Ishikawa (cell line): Measurements from ENCODE around the gene CAD.
A peak's percentile ranks its signal among the peaks of the same experiment; 100 is the strongest.

Experiments used
- CEBPB ChIP-seq: IDR thresholded peaks from 2 replicates; pipeline ENCODE4 v1.6.1; 2012
- CREB1 ChIP-seq: IDR thresholded peaks from 2 replicates; pipeline ENCODE4 v1.6.1; 2012; ENCODE audit warnings: low read depth
- EGR1 ChIP-seq: IDR thresholded peaks from 2 replicates; pipeline ENCODE4 v1.6.1; 2012
- EP300 ChIP-seq: IDR thresholded peaks from 2 replicates; pipeline ENCODE4 v1.6.1; 2012; ENCODE audit warnings: borderline replicate concordance
- FOXM1 ChIP-seq: IDR thresholded peaks from 2 replicates; pipeline ENCODE4 v1.6.1; 2012; ENCODE audit warnings: low read depth, borderline replicate concordance
- NFIC ChIP-seq: IDR thresholded peaks from 2 replicates; pipeline ENCODE4 v1.6.1; 2012
- RAD21 ChIP-seq: IDR thresholded peaks from 2 replicates; pipeline ENCODE4 v1.6.1; 2012; ENCODE audit warnings: low read depth
- REST ChIP-seq: IDR thresholded peaks from 2 replicates; pipeline ENCODE4 v1.6.1; 2012; ENCODE audit warnings: low read depth, mild to moderate bottlenecking
- TAF1 ChIP-seq: IDR thresholded peaks from 2 replicates; pipeline ENCODE4 v1.6.1; 2012; ENCODE audit warnings: low read depth, mild to moderate bottlenecking
- TCF12 ChIP-seq: IDR thresholded peaks from 2 replicates; pipeline ENCODE4 v1.6.1; 2012; ENCODE audit warnings: low read depth
- TEAD4 ChIP-seq: IDR thresholded peaks from 2 replicates; pipeline ENCODE4 v1.6.1; 2012
- USF1 ChIP-seq: IDR thresholded peaks from 2 replicates; pipeline ENCODE4 v1.6.1; 2012
- YY1 ChIP-seq: IDR thresholded peaks from 2 replicates; pipeline ENCODE4 v1.6.1; 2012; ENCODE audit warnings: low read depth
- ZBTB7A ChIP-seq: IDR thresholded peaks from 2 replicates; pipeline ENCODE4 v1.6.1; 2012; ENCODE audit warnings: low read depth
- TF ChIP-seq, protein P1 (sequence below): IDR thresholded peaks from 2 replicates; pipeline ENCODE4 v1.6.1; 2012

CAD gene

DNA sequence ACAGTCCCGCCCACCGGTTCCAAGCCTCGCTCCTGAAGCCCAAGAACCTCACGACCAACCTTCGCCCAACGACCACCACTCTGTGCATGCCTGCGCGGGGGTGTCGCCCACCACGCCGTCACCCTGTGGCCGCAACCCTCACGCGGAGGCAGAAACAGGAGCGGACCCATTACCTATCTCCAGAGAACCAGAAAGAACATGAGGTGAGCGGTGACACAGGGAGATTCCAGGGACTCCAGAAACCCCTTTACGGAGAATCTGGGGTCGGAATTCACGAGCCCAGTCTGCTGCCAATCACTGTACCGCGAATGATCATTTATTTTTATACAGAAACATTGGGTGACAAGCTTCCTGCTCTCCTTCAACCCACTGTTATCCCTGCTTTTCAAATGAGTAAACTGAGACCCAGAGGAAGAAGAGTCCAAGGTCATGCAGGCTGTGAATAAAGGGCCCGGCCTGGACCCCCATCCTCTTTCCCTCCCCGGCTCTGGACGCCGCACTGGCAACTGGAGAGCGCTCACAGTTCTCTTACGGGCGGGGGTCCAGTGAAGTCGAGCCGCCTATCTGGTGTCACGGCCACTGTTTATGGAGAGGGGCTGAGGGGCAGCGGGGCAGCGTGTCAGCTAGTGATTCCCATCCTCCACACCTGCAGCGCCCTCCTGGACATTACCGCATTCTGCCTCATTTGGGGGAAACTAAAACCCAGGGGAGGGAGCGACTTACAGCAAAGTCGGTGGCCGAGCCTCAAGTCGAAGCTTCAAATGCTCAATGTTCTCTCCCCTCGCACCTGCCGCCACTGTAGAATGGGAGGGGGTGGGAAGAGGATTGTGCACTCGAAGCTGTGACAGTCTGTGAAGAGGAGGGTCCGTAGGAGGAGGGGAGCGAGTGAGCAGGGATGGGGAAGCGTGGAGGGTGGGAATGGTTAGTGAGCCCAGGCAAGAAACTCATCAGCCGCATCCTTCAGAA is 46.4 kb downstream of the CAD start:
- TF ChIP-seq, protein P1, sequence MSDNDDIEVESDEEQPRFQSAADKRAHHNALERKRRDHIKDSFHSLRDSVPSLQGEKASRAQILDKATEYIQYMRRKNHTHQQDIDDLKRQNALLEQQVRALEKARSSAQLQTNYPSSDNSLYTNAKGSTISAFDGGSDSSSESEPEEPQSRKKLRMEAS: 0 out of 2 replicates have a peak, but pooled peaks have one; percentile 9
- peak; percentile 3; the same call in 1 of the 2 replicates for TF ChIP-seq ZBTB7A
- no peak for TF ChIP-seq RAD21

- TF ChIP-seq, protein P1: peak; percentile 7; the same call in 1 of the 2 replicates
- 0 out of 2 replicates have a peak, but pooled peaks have one; percentile 15 for TF ChIP-seq TCF12
- TF ChIP-seq EP300: no peak
These were observed 47.1 kb downstream of the CAD start for GRCh38 chr2:27264253-27264752.

DNA sequence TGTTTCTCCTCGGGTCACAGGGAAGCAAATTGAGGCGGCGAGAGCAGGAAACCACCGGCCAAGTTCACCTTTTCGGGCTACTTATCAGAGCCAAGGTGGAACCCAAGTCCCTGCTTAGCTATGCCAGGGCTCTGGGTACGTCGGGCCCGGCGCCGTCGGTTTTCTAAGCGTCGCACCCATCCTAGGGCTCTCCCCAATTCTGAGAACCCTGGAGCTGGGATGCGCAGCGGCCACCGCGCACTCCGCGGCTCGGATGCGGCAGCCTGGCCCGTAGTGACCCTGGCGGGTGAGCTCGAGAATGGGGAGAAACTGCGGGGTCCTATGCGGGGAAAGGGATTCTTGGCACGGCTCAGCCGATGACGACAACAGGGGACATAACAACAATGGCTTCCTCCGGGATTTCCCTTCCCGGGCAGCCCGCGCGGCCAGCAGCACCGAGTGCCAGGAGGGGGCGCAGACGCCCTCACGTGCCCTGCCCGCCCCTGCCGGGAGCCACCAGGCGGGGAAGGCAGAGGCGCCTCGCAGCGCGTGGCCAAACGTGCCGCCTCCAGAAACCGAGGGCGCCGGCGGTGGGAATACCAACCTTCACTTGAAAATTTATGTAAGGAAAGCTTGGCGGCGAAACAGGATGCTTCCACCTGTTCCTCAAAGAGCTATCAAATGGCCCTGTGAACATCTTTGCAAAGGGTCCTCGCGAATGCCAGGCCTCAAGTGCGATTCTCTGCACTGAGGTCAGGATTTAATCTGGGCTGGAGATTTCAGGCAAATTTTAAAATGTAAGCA is 47.8 kb downstream of the CAD start:
- peak; percentile 32; the same call in 1 of the 2 replicates for TF ChIP-seq RAD21
- TF ChIP-seq YY1: peak; percentile 77
- no peak for TF ChIP-seq FOXM1
- no peak for TF ChIP-seq TAF1
- peak; percentile 87 for TF ChIP-seq USF1
- TF ChIP-seq CEBPB: no peak
- no peak for TF ChIP-seq NFIC
- TF ChIP-seq TCF12: 0 out of 2 replicates have a peak, but pooled peaks have one; percentile 36
- no peak for TF ChIP-seq REST
- TF ChIP-seq ZBTB7A: peak; percentile 69; the same call in 1 of the 2 replicates
- no peak for TF ChIP-seq TEAD4
- TF ChIP-seq, protein P1: peak; percentile 95
- TF ChIP-seq CREB1: no peak
- TF ChIP-seq EP300: no peak
- TF ChIP-seq EGR1: no peak

DNA sequence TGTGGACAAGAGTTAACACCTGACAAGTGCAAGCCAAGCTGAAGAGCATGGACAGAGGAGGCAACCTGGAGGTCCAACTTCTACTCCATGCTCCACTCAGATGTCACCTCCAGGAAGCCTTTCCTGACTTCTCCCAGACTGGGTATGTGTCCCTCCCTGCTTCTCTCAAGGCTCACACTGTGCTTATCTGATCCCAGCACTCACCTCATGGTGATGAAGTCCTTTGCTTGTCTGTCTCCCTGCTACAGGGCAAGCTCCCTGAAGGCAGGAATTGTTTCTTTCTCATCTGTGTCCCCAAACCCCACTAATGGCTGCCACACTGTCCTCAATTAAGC is 48.3 kb downstream of the CAD start:
- no peak for TF ChIP-seq EGR1
- TF ChIP-seq EP300: no peak
- TF ChIP-seq ZBTB7A: no peak
- no peak for TF ChIP-seq TCF12
- TF ChIP-seq TEAD4: no peak
- TF ChIP-seq NFIC: no peak
- no peak for TF ChIP-seq REST
- TF ChIP-seq USF1: no peak
- TF ChIP-seq YY1: no peak
- no peak for TF ChIP-seq CEBPB
- TF ChIP-seq TAF1: no peak
- TF ChIP-seq, protein P1: no peak
- no peak for TF ChIP-seq FOXM1
- no peak for TF ChIP-seq RAD21
- TF ChIP-seq CREB1: no peak

GRCh38 chr2:27270131-27270530 is 53.0 kb downstream of the CAD start:
- TF ChIP-seq REST (no peak), TEAD4 (no peak), TCF12 (no peak), NFIC (no peak), FOXM1 (no peak), TAF1 (no peak), YY1 (no peak), CEBPB (no peak)
